Chondrocyte (in vitro differentiated cells): ENCODE measurements around the gene PFKFB1. TPM values are rescaled to one million over a fixed set of nuclear protein-coding genes. Genes with fewer than 3 reads are reported as not detected.

ENCODE experiments used
- DNase-seq: peaks from one replicate; pipeline ENCODE4 v3.0.0; 2021; ENCODE audit warnings: mixed read lengths, low spot score
- H3K27ac Mint-ChIP-seq: one replicate; pipeline ENCODE4 v1.8.0; 2021; ENCODE audit warnings: mild to moderate bottlenecking, moderate library complexity, mixed read lengths; ENCODE audit not compliant: unreplicated experiment
- H3K27me3 Mint-ChIP-seq: 2 replicates; pipeline ENCODE4 v1.8.0; 2021; ENCODE audit warnings: low read depth, mixed read lengths
- H3K36me3 Mint-ChIP-seq: 2 replicates; pipeline ENCODE4 v1.8.0; 2021; ENCODE audit warnings: low read depth, mixed read lengths
- H3K4me1 Mint-ChIP-seq: 2 replicates; pipeline ENCODE4 v1.8.0; 2021; ENCODE audit warnings: low read depth, mild to moderate bottlenecking, mixed read lengths
- H3K4me3 Mint-ChIP-seq: one replicate; pipeline ENCODE4 v1.8.0; 2021; ENCODE audit warnings: mild to moderate bottlenecking, moderate library complexity, mixed read lengths; ENCODE audit not compliant: unreplicated experiment
- H3K9me3 Mint-ChIP-seq: 2 replicates; pipeline ENCODE4 v1.8.0; 2021; ENCODE audit warnings: low read depth, mixed read lengths
- CTCF ChIP-seq: fragments of 200-600 bp; sonication (generic); IDR thresholded peaks from 2 replicates; pipeline ENCODE4 v1.5.0; 2021; ENCODE audit warnings: antibody characterized with exemption, mild to moderate bottlenecking, moderate library complexity
- total RNA-seq: library from RNA; stranded (reverse); gene quantifications from 3 replicates; pipeline ENCODE4 v1.2.1, GENCODE V29; 2021

PFKFB1 gene
- total RNA-seq, 1 donor from 2014 or later, result 0.25 TPM

GRCh38 chrX:55014897-55015299 lies 20.9 kb upstream of the PFKFB1 start:
- Mint-ChIP-seq H3K4me1 (no peaks in the 10 kb centered on the region), H3K36me3 (no peaks in the 10 kb centered on the region)

DNA sequence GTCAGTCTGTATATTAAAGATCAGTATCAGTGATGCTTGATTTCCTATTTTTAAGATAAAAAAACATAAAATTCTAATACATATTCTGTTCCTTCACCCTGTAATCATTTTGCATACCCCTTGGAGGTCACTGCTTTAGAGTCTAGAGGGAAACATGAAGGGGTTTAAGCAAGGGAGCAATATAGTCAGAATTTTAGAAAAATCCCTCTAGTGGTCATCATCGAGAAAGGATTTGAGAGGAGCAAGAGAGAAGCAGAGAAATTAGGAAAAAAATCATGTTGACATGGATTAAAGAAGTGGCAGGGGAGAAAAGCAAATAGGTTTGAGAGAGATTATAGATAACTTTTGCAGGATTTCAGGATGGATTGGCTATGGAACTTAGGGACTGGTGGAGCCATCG lies 17.3 kb upstream of the PFKFB1 start:
- H3K27me3 Mint-ChIP-seq, result no peaks in the 10 kb centered on the region
- no peak overlapping the region for H3K27ac Mint-ChIP-seq
- H3K4me1 Mint-ChIP-seq, result peaks cover 3% of the 10 kb centered on the region
- DNase-seq, result no peak
- H3K4me3 Mint-ChIP-seq, result no peak overlapping the region
- peak; percentile 75 for TF ChIP-seq CTCF
- H3K9me3 Mint-ChIP-seq, result peaks cover 3% of the 10 kb centered on the region
- peaks cover 3% of the 10 kb centered on the region for H3K36me3 Mint-ChIP-seq

More at GRCh38 chrX:55014897-55015299, 20.9 kb upstream of the PFKFB1 start:
- DNase-seq, result no peak
- no peaks in the 10 kb centered on the region for H3K9me3 Mint-ChIP-seq
- H3K4me3 Mint-ChIP-seq, result no peak overlapping the region
- no peak for TF ChIP-seq CTCF
- no peaks in the 10 kb centered on the region for H3K27me3 Mint-ChIP-seq
- H3K27ac Mint-ChIP-seq, result no peak overlapping the region

- Mint-ChIP-seq H3K36me3 (peaks cover 10% of the 10 kb centered on the region), H3K9me3 (peaks cover 6% of the 10 kb centered on the region), H3K27me3 (no peaks in the 10 kb centered on the region), H3K4me3 (no peak overlapping the region), H3K27ac (no peak overlapping the region), H3K4me1 (peaks cover 3% of the 10 kb centered on the region)
- DNase-seq, result no peak
- TF ChIP-seq CTCF, result no peak
These were observed 14.8 kb upstream of the PFKFB1 start for GRCh38 chrX:55008571-55009358.

- Mint-ChIP-seq H3K36me3 (peaks cover 13% of the 10 kb centered on the region), H3K4me1 (peaks cover 3% of the 10 kb centered on the region), H3K27ac (no peak overlapping the region), H3K27me3 (no peaks in the 10 kb centered on the region), H3K9me3 (peaks cover 6% of the 10 kb centered on the region), H3K4me3 (no peak overlapping the region)
- no peak for TF ChIP-seq CTCF
- no peak for DNase-seq
These were observed 13.7 kb upstream of the PFKFB1 start for GRCh38 chrX:55007656-55008055.

- Mint-ChIP-seq H3K4me3 (no peak overlapping the region), H3K27me3 (no peaks in the 10 kb centered on the region), H3K27ac (no peak overlapping the region), H3K36me3 (peaks cover 13% of the 10 kb centered on the region), H3K9me3 (peaks cover 6% of the 10 kb centered on the region), H3K4me1 (peaks cover 3% of the 10 kb centered on the region)
- DNase-seq, result no peak
- TF ChIP-seq CTCF, result no peak
These were observed 13.0 kb upstream of the PFKFB1 start for GRCh38 chrX:55006827-55007621.
